ENCODE measurements around the gene FOXO3. TPM values are rescaled to one million over a fixed set of nuclear protein-coding genes. Genes with fewer than 3 reads are reported as not detected.

The FOXO3 gene
- total RNA-seq, 4 donors from 2014 or later: 29.9 to 66.1 (median 59.1) TPM

DNA sequence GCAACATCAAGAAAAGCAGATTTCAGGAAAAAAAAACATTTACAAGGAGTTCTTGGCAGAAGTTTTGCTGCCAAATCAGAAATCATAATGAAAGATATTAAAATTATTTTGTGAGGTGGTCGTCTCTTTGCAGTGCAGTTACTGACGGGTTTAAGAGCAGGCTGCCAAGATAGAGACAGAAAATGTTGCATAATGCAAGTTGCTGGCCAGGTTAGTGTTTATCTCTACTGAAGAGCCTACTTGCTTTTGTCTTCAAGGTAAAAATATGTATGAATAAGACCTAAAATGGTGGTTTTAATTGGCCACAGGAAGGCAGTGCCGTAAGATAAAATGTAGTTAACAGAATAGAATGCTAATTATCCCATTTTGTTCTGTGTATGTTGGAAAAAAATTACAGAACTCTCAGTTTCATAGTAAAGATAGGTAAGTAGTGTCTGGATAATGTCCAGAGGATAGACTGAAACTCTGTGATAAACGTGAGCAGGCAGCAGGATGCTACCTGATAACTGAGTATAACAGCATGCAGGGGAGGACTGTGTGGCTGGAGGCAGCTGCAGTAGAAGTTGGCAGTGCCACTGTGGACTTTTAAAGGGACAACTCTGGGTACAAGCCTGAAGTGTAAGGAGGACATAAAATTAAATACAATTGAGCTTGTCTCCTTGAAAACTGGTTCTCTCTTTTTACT, 13.9 kb downstream of the FOXO3 start:
- Histone ChIP-seq H3K27ac (peak overlapping the region in 3 of 4 donors; percentile 19 to 26 (median 21)), H3K36me3 (peaks cover 0 to 29% (median 5%) of the 10 kb centered on the region in 4 donors), H3K4me1 (peaks cover 32 to 69% (median 39%) of the 10 kb centered on the region in 4 donors), H3K9me3 (no peaks in the 10 kb centered on the region), H3K4me3 (no peak overlapping the region), H3K27me3 (no peaks in the 10 kb centered on the region)
- intact Hi-C loops (cut with DNase I; ENCODE audit: low total_unique reads): no loop called here
- TF ChIP-seq POLR2A (IDR thresholded peaks at IDR 0.05) (no peak), POLR2AphosphoS5 (IDR thresholded peaks at IDR 0.05) (no peak), EP300 (IDR thresholded peaks at IDR 0.05; ENCODE audit: low read depth) (no peak)
- TF ChIP-seq, protein P1, sequence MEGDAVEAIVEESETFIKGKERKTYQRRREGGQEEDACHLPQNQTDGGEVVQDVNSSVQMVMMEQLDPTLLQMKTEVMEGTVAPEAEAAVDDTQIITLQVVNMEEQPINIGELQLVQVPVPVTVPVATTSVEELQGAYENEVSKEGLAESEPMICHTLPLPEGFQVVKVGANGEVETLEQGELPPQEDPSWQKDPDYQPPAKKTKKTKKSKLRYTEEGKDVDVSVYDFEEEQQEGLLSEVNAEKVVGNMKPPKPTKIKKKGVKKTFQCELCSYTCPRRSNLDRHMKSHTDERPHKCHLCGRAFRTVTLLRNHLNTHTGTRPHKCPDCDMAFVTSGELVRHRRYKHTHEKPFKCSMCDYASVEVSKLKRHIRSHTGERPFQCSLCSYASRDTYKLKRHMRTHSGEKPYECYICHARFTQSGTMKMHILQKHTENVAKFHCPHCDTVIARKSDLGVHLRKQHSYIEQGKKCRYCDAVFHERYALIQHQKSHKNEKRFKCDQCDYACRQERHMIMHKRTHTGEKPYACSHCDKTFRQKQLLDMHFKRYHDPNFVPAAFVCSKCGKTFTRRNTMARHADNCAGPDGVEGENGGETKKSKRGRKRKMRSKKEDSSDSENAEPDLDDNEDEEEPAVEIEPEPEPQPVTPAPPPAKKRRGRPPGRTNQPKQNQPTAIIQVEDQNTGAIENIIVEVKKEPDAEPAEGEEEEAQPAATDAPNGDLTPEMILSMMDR (IDR thresholded peaks at IDR 0.05): no peak
- 46 to 56% methylated on average over 4 of the region's 4 CpGs for WGBS, 2 donors (ENCODE audit: low coverage in 1 of 2)
- no peak for DNase-seq
- in situ Hi-C loops (cut with MboI; ENCODE audit: low pct_ligation_motif_present in 1 of 4, low pct_unique_long_range_greater_than_20kb in 1 of 4, low sequenced_read_pairs in 3 of 4): loop anchor here in 1 of 4 donors (25.0 kb wide), 1 partner anchor 88 kb away; no protein-coding TSS in a partner anchor

DNA sequence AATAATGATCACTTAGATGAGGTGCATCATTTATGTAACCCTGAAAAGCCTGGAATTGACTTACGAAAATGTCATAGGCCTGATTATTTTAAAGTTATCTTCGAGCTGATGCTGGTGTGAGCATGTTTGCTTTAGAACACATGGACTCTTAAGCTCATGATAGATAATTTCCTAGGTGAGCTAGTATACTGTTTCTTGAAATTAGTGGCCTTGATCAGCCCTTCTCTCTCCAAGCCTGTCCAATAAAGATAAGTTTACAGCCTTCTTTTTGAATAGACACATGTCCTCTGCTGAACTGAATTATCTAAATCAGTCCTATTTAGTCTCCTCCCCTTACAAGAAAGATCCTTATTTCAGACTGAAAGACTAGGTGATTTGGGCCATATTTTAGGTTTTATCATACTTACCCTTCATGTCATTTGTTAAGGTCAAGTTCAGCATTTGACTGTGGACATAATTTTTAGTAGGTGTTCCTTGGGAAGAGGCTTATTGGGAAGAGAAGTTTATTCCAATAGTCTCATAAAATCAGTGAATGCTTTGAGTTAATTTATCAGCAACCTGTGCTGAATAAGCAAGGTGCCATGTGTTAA, 15.3 kb downstream of the FOXO3 start:
- H3K4me1 ChIP-seq: peaks cover 40 to 81% (median 48%) of the 10 kb centered on the region in 4 donors

DNA sequence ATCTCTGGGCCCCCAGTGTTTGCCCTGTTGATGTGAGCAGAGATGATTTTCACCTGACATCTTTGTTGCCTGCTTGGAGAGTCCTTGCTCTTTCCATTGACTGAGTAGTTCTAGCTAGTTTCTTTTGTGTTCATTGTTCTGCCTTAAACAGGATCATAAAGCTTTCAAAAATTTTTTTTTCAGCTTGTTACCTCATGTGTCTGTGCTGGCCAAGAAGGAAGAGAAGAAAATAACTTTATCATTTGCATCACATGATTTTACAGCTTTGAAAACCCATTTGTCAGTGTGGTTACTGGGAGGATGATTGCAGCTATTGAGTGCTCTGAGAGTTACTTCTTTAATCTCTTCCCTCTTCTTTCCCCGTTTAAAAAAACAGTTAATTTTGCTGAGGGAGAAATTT, 16.0 kb downstream of the FOXO3 start:
- Histone ChIP-seq H3K4me3 (no peak overlapping the region), H3K4me1 (peaks cover 43 to 82% (median 54%) of the 10 kb centered on the region in 4 donors), H3K27me3 (no peaks in the 10 kb centered on the region), H3K36me3 (peaks cover 0 to 12% (median 2%) of the 10 kb centered on the region in 4 donors), H3K9me3 (no peaks in the 10 kb centered on the region), H3K27ac (peak overlapping the region; percentile 42 to 83 (median 66))
- TF ChIP-seq POLR2AphosphoS5 (IDR thresholded peaks at IDR 0.05): peak in 1 of 3 donors; percentile 29
- TF ChIP-seq, protein P1 (IDR thresholded peaks at IDR 0.05): no peak
- DNase-seq: no peak
- intact Hi-C loops (cut with DNase I; ENCODE audit: low total_unique reads): no loop called here
- WGBS, 2 donors (ENCODE audit: low coverage in 1 of 2): 10 to 23% methylated on average over 1 of the region's 1 CpG
- in situ Hi-C loops (cut with MboI; ENCODE audit: low pct_ligation_motif_present in 1 of 4, low pct_unique_long_range_greater_than_20kb in 1 of 4, low sequenced_read_pairs in 3 of 4): no loop called here

More for the DNA sequence above, 15.3 kb downstream of the FOXO3 start:
- intact Hi-C loops (cut with DNase I; ENCODE audit: low total_unique reads): no loop called here
- DNase-seq: no peak
- 70 to 81% methylated on average over 2 of the region's 2 CpGs for WGBS, 2 donors (ENCODE audit: low coverage in 1 of 2)
- Histone ChIP-seq H3K4me3 (no peak overlapping the region), H3K27me3 (no peaks in the 10 kb centered on the region), H3K27ac (peak overlapping the region; percentile 42 to 83 (median 66)), H3K9me3 (no peaks in the 10 kb centered on the region), H3K36me3 (peaks cover 0 to 19% (median 2%) of the 10 kb centered on the region in 4 donors)
- no peak for TF ChIP-seq EP300 (IDR thresholded peaks at IDR 0.05; ENCODE audit: low read depth)
- no peak for TF ChIP-seq POLR2A (IDR thresholded peaks at IDR 0.05)
- in situ Hi-C loops (cut with MboI; ENCODE audit: low pct_ligation_motif_present in 1 of 4, low pct_unique_long_range_greater_than_20kb in 1 of 4, low sequenced_read_pairs in 3 of 4): no loop called here

DNA sequence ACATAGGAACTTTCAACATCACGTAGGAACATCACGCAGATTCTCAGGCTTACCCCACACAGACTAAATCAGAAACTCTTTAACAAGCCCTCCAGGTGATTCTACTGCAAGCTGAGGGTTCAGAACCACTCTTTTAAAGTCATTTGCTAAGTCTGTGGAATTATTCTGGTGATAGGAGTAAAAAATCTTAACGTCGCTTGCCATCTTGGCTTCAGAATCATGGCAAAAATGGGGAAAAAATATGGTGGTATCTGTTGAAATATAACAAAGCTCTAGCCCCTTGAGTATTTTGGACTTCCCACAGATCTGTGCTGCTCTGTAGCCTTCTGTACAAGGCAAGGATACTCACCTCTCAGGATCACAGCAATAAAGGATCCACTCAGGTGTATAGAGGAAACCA, 17.4 kb downstream of the FOXO3 start:
- intact Hi-C loops (cut with DNase I; ENCODE audit: low total_unique reads): no loop called here
- Histone ChIP-seq H3K27ac (peak overlapping the region; percentile 75 to 83 (median 79)), H3K4me3 (no peak overlapping the region), H3K9me3 (no peaks in the 10 kb centered on the region), H3K27me3 (no peaks in the 10 kb centered on the region), H3K4me1 (peaks cover 56 to 90% (median 68%) of the 10 kb centered on the region in 4 donors), H3K36me3 (no peaks in the 10 kb centered on the region)
- DNase-seq: no peak
- TF ChIP-seq, protein P1 (IDR thresholded peaks at IDR 0.05): no peak
- TF ChIP-seq EP300 (IDR thresholded peaks at IDR 0.05; ENCODE audit: low read depth) (no peak), POLR2AphosphoS5 (IDR thresholded peaks at IDR 0.05) (no peak), POLR2A (IDR thresholded peaks at IDR 0.05) (no peak)
- 90 to 94% methylated on average over 2 to 4 of the region's 4 CpGs for WGBS, 2 donors (ENCODE audit: low coverage in 1 of 2)
- in situ Hi-C loops (cut with MboI; ENCODE audit: low pct_ligation_motif_present in 1 of 4, low pct_unique_long_range_greater_than_20kb in 1 of 4, low sequenced_read_pairs in 3 of 4): no loop called here
